Pulmonary artery endothelial cell (primary cell): ENCODE measurements around the gene EMILIN3. TPM values are rescaled to one million over a fixed set of nuclear protein-coding genes. Genes with fewer than 3 reads are reported as not detected.

Source experiments
- DNase-seq: peaks from one replicate; pipeline ENCODE4 v3.0.0-alpha.2; 2011; ENCODE audit warnings: low read depth, low spot score
- total RNA-seq: library from RNA; depleted of rRNA; stranded (reverse); fragments of >200 nt; gene quantifications from 2 replicates; pipeline ENCODE4 v1.2.3, GENCODE V29; 2014

The EMILIN3 gene
- total RNA-seq, 1 donor from 2014 or later = not detected

DNA sequence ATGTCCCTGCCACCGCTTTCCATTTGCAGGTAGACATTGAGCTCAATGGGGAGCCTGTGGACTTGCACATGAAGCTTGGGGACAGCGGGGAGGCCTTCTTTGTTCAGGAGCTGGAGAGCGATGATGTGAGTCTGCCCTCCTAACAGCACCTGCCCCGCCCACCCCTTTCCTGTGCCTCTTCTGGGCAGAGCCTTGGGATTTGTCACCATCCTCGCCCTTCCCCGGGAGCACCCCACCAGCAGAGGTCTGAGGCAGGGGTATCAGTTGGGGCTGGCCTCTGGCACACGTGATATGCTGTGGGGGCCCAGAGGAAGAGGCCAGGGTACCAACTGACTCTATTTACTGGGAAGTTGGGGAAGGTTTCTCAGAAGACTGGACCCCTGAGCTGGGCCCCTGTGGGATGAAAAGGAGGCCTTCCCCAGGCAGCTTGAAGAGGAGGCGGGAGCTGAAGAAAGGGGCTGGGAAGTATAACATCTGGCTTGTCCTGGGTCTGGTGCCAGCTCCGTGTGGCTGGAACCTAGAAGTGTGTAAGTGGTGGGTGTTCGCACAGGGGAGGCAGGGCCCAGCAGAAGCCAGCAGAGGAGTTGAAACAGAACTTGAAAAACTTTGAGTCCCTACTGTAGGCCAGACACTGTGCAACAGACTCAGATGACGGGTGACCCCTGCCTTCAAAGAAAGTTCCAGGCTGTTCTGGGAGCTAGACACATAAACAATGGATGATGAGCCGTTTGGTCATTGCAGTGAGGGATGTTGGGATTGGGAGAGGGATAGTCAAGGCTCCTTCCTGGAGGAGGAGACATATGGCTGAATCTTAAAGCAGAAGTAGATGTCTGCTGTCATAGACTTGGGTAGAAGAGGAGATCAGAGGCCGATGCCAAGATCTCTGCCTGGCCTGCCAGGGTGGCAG, 18.8 kb downstream of the EMILIN3 start:
- DNase-seq = no peak

DNA sequence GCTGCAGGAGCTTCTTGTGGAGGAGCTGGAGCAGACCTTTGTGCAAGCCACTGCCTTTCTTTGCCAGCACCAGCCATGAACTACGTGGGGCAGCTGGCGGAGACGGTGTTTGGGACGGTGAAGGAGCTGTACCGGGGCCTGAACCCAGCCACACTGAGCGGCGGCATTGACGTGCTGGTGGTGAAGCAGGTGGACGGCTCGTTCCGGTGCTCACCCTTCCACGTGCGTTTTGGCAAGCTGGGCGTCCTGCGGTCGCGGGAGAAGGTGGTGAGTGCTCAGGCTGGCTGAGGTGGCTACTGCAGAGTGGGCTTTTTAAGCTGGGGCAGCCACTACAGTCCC, 20.9 kb downstream of the EMILIN3 start:
- DNase-seq = no peak

- no peak for DNase-seq
These were observed 21.5 kb downstream of the EMILIN3 start for GRCh38 chr20:41344938-41345728.

DNA sequence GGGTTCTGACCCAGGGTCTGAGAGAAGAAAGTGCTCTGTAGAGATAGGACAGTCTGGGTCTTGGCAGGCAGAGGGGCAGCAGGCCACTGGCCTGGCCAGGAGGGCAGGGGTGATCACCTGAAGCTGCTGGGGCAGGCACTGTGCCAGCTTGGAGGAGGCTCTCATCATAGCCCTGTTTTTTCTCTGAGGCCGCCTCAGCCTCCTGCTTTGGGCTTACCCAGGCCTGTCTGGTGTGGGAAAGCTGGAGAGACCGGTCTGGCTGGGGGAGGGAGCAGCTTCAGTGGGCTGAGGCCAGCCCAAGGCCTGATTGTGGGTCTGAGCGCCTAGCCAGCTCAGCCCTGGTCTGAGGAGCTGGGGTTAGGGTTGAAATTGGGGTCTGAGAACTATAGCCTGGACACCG, 22.1 kb downstream of the EMILIN3 start:
- DNase-seq = no peak

- no peak for DNase-seq
These were observed 23.8 kb downstream of the EMILIN3 start for GRCh38 chr20:41342474-41343464.

DNA sequence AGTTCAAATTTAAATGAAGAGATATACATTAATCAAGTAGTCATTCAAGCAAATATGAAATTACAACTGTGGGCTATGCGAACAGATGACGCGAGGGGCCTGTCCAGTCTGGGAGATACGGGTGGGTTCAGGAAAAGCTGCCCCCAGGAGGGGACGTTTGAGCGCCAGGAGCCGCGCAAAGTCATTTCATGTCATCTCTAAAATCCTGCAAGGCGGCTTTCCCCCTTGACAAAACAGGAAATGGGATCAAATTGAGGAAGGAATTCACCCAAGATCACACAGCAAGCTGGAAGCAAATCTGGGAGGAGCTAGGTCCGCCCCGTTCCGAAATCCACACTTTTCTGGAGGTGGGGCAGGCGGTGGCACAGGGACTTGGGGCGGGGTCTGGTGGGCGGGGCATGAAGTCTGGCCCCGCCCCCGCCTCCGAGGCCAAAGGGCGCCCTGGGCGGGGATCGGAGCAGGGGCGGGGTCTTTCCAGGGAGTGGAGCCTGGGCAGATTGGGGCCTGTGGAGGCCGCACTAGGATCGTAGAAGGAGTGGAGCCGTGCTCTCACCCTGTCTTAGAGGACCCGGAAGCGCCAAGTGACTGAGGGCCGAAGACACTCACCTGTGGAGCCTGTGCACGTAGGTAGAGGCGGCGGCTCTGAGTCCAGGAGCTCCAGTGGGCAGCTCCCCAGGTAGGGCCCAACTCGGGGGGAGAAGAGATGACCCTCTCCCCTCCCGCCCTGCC, 26.1 kb downstream of the EMILIN3 start, which contains the start of gene LPIN3:
LPIN3 (plus strand) TSS at position 495 of the 729 bp plus-strand sequence. CDS start 4,983 bp downstream, outside the sequence.
- no peak for DNase-seq

DNA sequence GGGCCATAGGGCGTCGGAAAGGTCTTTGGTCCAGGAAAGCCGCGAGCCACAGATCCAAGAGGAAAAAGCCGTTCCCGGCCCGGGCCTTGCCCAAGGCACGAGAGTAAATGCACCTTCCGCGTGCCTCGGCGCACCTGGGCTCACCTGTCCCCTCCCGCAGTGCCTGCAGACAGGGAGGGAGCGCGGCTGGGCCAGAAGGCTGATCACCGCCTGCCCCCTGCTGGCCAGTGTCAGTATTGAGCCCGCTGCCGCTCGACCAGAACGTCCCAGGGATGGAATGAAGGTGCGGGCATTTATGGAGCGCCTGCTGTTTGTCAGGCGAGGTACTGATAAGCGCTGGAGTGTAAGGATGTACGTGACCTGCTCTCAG, 26.7 kb downstream of the EMILIN3 start:
- DNase-seq = no peak

- no peak for DNase-seq
These were observed 29.7 kb downstream of the EMILIN3 start for GRCh38 chr20:41336711-41337492.

DNA sequence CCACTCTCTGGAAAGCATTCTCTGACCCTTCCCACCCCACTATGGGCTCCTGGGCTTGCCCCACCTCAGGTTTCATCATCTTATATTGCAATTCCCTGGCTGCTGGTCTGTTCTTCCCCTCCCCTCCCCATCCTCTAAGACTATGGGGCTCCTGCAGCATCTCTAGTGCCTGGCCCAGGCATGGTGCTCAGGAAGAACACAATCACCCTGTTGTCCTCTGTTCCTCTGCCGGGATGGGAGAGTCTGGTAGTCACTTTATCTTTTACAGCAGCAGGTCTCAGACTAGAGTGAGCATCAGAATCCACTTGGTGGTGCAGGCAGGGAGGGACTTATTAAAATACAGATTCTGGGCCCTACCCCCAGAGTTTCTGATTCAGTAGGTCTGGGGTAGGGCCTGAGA, 31.0 kb downstream of the EMILIN3 start:
- DNase-seq = no peak

- DNase-seq = no peak
These were observed 31.9 kb downstream of the EMILIN3 start for GRCh38 chr20:41334443-41335421.

DNA sequence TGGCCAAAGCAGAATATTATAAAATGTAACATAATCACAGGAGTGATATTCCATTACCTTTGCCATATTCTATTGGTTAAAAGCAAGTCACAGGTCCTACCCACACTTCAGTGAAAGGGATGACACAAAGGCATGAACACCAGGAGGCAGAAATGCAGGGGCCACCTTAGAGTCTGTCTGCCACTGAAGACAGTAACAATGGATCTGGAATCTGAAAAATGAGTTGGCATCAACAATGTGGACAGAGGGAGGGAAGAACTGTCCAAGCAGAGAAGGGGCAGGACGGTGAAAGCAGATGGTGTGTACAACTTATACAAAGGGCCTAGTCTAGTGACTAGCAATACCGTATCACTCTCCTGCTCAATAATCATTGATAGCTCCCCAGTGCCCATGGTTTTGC, 32.6 kb downstream of the EMILIN3 start:
- no peak for DNase-seq

- DNase-seq = no peak
These were observed 34.9 kb downstream of the EMILIN3 start for GRCh38 chr20:41331731-41332130.

DNA sequence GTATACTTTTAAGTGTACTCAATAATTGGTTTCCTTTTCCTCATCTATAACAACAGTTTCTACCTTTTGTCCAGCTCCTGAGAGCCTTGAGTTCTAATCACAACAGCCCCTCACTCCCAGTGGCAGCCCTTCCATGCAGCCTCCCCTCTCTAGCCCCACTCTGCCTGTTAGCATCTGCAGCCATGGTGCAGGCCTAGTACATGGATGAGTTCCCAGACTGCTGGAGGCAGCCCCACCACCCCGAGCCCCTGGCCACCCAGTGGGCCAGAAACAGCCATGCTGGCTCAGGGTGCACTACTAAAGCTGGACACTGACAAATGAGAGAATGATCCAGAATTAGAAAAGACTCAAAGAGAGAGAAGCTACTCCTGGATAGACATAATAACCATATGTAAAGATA, 35.7 kb downstream of the EMILIN3 start:
- no peak for DNase-seq

GRCh38 chr20:41330343-41330720, 36.3 kb downstream of the EMILIN3 start:
- DNase-seq = no peak

DNA sequence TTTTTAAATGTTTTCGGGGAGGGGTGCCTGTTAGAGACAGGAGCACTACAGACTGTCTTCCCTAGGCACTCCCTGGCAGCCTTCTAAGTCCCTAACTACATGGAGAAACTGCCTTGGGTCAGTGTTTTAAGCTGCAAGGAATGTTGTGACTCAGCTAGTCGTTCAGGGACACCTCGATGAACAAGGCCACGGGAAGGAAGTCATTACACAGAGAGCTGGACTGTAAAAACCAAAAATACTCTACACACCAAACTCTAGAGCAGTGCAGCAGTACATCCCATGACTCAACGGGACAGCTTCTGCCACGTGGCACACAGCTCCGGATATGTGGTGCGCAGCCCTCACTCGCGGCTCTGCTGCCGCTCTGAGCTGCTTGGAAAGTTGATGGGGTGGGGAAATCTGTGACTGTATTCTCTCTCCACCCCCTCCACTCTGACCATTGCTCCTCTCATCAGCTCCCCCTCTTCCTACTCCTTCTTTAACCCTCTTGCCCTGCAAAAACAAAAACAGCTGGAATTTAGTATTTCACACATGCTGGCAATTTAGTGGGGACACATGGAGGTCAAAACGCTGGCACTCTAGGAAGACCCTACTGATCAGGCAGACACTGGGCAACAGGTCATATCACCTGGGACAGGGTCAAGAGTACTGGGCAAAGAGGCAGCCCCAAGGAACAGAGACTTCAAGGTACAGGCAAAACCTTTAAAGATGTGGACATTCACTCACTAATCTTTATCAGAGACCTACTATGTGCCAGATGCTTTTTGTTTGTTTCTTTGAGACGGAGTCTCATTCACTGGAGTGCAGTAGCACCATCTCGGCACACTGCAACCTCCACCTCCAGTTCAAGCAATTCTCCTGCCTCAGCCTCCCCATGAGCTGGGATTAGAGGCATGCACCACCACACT, 36.9 kb downstream of the EMILIN3 start:
- peak; percentile 83 for DNase-seq

GRCh38 chr20:41327178-41327577, 39.4 kb downstream of the EMILIN3 start:
- DNase-seq = no peak

DNA sequence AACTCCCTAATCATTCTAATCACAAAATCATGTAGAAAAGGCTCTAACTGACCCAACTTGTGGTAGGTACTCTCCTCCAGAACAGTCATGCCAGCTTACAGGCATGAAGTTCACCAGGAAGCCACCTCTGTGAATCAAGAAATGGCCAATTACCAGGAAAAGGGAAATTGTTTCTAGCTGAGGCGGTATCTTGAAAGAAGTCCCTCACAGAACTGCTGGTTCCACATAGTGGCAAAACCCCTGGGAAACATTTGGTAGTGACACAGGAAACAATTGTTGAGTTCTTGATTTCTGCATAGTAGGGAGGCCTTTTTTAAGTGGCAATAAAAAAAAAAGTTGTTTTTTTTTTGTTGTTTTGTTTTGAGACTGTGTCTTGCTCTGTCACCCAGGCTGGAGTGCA, 45.6 kb downstream of the EMILIN3 start:
- no peak for DNase-seq

DNA sequence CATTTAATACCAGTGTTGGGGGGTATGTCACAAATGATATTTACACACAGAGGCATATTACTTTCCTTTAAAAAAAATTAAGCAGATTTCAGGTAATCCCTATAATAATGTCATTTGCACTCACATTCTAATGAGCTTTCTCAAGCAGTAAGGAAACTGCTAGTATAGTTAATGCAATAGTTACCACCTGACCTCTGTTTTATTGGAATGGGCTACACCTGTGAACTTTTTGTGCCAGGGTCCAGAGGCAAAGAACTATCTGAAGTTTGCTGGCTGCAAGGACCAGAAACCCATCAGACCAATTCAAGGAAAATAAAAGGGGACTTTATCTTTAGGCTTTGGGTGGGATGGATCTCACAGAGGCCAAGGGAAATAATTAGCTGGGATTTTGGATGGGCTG, 46.2 kb downstream of the EMILIN3 start:
- no peak for DNase-seq
